Hepatocyte (in vitro differentiated cells): Measurements from ENCODE around the gene TRABD2A. TPM values are rescaled to one million over a fixed set of nuclear protein-coding genes. Genes with fewer than 3 reads are reported as not detected.

ENCODE experiments used
- DNase-seq: peaks from one replicate; pipeline ENCODE4 v3.0.0-alpha.2; 2016; ENCODE audit warnings: low spot score
- H2AFZ ChIP-seq: fragments of 200-600 bp; sonication (generic); 2 replicates; pipeline ENCODE4 v1.6.0; 2016; ENCODE audit warnings: antibody characterized with exemption, mild to moderate bottlenecking
- H3K27ac ChIP-seq: fragments of 200-600 bp; sonication (generic); 2 replicates; pipeline ENCODE4 v1.5.1; 2016; ENCODE audit warnings: mild to moderate bottlenecking
- H3K27me3 ChIP-seq: fragments of 200-600 bp; sonication (generic); 2 replicates; pipeline ENCODE4 v1.6.1; 2016
- H3K36me3 ChIP-seq: fragments of 200-600 bp; sonication (generic); replicated peaks from 2 replicates; pipeline ENCODE4 v1.5.1; 2016; ENCODE audit warnings: low read depth; ENCODE audit not compliant: insufficient read depth
- H3K4me1 ChIP-seq: fragments of 200-600 bp; sonication (generic); 2 replicates; pipeline ENCODE4 v1.5.1; 2016; ENCODE audit warnings: mild to moderate bottlenecking, moderate library complexity; ENCODE audit not compliant: insufficient read depth
- H3K4me2 ChIP-seq: fragments of 200-600 bp; sonication (generic); 2 replicates; pipeline ENCODE4 v1.6.0; 2016
- H3K4me3 ChIP-seq: fragments of 200-600 bp; sonication (generic); 2 replicates; pipeline ENCODE4 v1.5.1; 2016; ENCODE audit warnings: mild to moderate bottlenecking
- H3K79me2 ChIP-seq: fragments of 200-600 bp; sonication (generic); 2 replicates; pipeline ENCODE4 v1.6.0; 2017; ENCODE audit warnings: mild to moderate bottlenecking
- H3K9me2 ChIP-seq: fragments of 200-600 bp; sonication (generic); replicated peaks from 2 replicates; pipeline ENCODE4 v1.6.0; 2017; ENCODE audit warnings: mild to moderate bottlenecking; ENCODE audit not compliant: insufficient read depth
- H3K9me3 ChIP-seq: fragments of 200-600 bp; sonication (generic); 2 replicates; pipeline ENCODE4 v1.5.1; 2016; ENCODE audit warnings: low read depth, mild to moderate bottlenecking
- H4K20me1 ChIP-seq: fragments of 200-600 bp; sonication (generic); 2 replicates; pipeline ENCODE4 v1.6.0; 2016; ENCODE audit warnings: mild to moderate bottlenecking; ENCODE audit not compliant: insufficient read depth, poor library complexity, severe bottlenecking
- CTCF ChIP-seq: fragments of 200-600 bp; sonication (generic); IDR thresholded peaks from 2 replicates; pipeline ENCODE4 v1.5.1; 2016; ENCODE audit warnings: antibody characterized with exemption, mild to moderate bottlenecking; ENCODE audit not compliant: poor library complexity
- EZH2 ChIP-seq: fragments of 200-600 bp; sonication (generic); IDR thresholded peaks from 2 replicates; pipeline ENCODE4 v1.6.1; 2016; ENCODE audit warnings: antibody characterized with exemption, mild to moderate bottlenecking, borderline replicate concordance
- EZH2phosphoT487 ChIP-seq: fragments of 200-600 bp; sonication (generic); IDR thresholded peaks from one replicate; pipeline ENCODE4 v1.6.1; 2018; ENCODE audit warnings: antibody characterized with exemption, mild to moderate bottlenecking, low read depth, moderate library complexity; ENCODE audit not compliant: unreplicated experiment, severe bottlenecking
- WGBS: methylation state at CpG from one replicate; pipeline ENCODE4 v1.1.6; 2016; ENCODE audit warnings: low lambda C conversion rate; ENCODE audit errors: missing lambda C conversion rate; 5-methylcytosine and 5-hydroxymethylcytosine counted together
- polyA plus RNA-seq: library from polyadenylated mRNA; unstranded; fragments of >200 nt; fragmentation: Nextera tagmentation; extraction: Ambion mirVana; gene quantifications from 2 replicates; pipeline ENCODE4 v1.2.1, GENCODE V29; 2016
- total RNA-seq: library from RNA; depleted of rRNA; stranded (reverse); fragments of >200 nt; gene quantifications from 2 replicates; pipeline ENCODE4 v1.2.3, GENCODE V29; 2014

The TRABD2A gene
- total and polyA plus RNA-seq, 2 experiments from 2014 or later, result 2.2 to 2.9 TPM

GRCh38 chr2:84905181-84906107, 24.6 kb upstream of the TRABD2A start, which contains the start of gene TMSB10:
TMSB10 (plus strand) TSS chr2:84905656.
- peak within 1 kb of the TSS; percentile 98 for H2AFZ ChIP-seq
- H3K9me3 ChIP-seq, result no peaks in the 10 kb centered on the region
- H3K27ac ChIP-seq, result peak within 1 kb of the TSS; percentile 99
- no peaks in the 10 kb centered on the region for H3K27me3 ChIP-seq
- peak; percentile 95 for DNase-seq
- H3K9me2 ChIP-seq, result no peaks in the 10 kb centered on the region
- peaks cover 18% of the 10 kb centered on the region for H3K79me2 ChIP-seq
- WGBS, result 2% methylated on average over 72 of the region's 94 CpGs
- no peaks in the 10 kb centered on the region for H3K36me3 ChIP-seq
- H3K4me3 ChIP-seq, result peak within 1 kb of the TSS; percentile 99
- peak within 1 kb of the TSS; percentile 86 for H3K4me2 ChIP-seq
- H3K4me1 ChIP-seq, result no peaks in the 10 kb centered on the region
- TF ChIP-seq CTCF (peak; percentile 16), EZH2phosphoT487 (no peak), EZH2 (no peak)
- no peaks in the 10 kb centered on the region for H4K20me1 ChIP-seq

GRCh38 chr2:84904717-84905174, 23.9 kb upstream of the TRABD2A start:
- Histone ChIP-seq H3K4me3 (peak overlapping the region; percentile 98), H4K20me1 (no peaks in the 10 kb centered on the region), H3K4me1 (no peaks in the 10 kb centered on the region), H3K9me2 (no peaks in the 10 kb centered on the region), H3K27ac (peak overlapping the region; percentile 99), H3K36me3 (no peaks in the 10 kb centered on the region), H3K27me3 (no peaks in the 10 kb centered on the region), H2AFZ (peak overlapping the region; percentile 98), H3K79me2 (peaks cover 18% of the 10 kb centered on the region), H3K9me3 (no peaks in the 10 kb centered on the region), H3K4me2 (peak overlapping the region; percentile 86)
- WGBS, result under 1% methylated on average over 14 of the region's 21 CpGs
- peak; percentile 76 for DNase-seq
- TF ChIP-seq EZH2phosphoT487 (no peak), EZH2 (no peak), CTCF (no peak)

- no peaks in the 10 kb centered on the region for H3K9me3 ChIP-seq
- no peaks in the 10 kb centered on the region for H3K9me2 ChIP-seq
- peak overlapping the region; percentile 86 for H3K4me2 ChIP-seq
- peaks cover 18% of the 10 kb centered on the region for H3K79me2 ChIP-seq
- H3K27ac ChIP-seq, result peak overlapping the region; percentile 99
- H3K4me1 ChIP-seq, result no peaks in the 10 kb centered on the region
- no peak for TF ChIP-seq EZH2phosphoT487
- no peak for TF ChIP-seq EZH2
- no peak for TF ChIP-seq CTCF
- H4K20me1 ChIP-seq, result no peaks in the 10 kb centered on the region
- no peaks in the 10 kb centered on the region for H3K27me3 ChIP-seq
- 80% methylated on average over 9 of the region's 9 CpGs for WGBS
- DNase-seq, result no peak
- no peak overlapping the region for H2AFZ ChIP-seq
- no peaks in the 10 kb centered on the region for H3K36me3 ChIP-seq
- no peak overlapping the region for H3K4me3 ChIP-seq
Measured at GRCh38 chr2:84904151-84904550, 23.3 kb upstream of the TRABD2A start.
